Tibial nerve (tissue), 4 donors: ENCODE measurements around the gene ASB1.

ENCODE experiments used
- EP300 ChIP-seq, 2 donors: sonication (generic); formaldehyde crosslinking; IDR thresholded peaks; one replicate each; pipeline ENCODE4 v1.6.1; 2017; ENCODE audit warnings: antibody characterized with exemption in 2 of 2, mild to moderate bottlenecking in 1 of 2
- POLR2A ChIP-seq, 2 donors: fragments of 450-650 bp; IDR thresholded peaks; one replicate each; pipeline ENCODE4 v1.6.1; 2017; ENCODE audit warnings: antibody characterized with exemption in 2 of 2, mild to moderate bottlenecking in 2 of 2, moderate library complexity in 2 of 2
- TF ChIP-seq, protein P1 (sequence below), 5 experiments: fragments of 200-600 bp in 3 of 5; fragments of 450-650 bp in 2 of 5; sonication (generic) in 3 of 5; IDR thresholded peaks; one replicate each; pipeline ENCODE4 v1.5.1; 2016 to 2019; ENCODE audit warnings: antibody characterized with exemption in 5 of 5, mild to moderate bottlenecking in 3 of 5, moderate library complexity in 2 of 5

DNA sequence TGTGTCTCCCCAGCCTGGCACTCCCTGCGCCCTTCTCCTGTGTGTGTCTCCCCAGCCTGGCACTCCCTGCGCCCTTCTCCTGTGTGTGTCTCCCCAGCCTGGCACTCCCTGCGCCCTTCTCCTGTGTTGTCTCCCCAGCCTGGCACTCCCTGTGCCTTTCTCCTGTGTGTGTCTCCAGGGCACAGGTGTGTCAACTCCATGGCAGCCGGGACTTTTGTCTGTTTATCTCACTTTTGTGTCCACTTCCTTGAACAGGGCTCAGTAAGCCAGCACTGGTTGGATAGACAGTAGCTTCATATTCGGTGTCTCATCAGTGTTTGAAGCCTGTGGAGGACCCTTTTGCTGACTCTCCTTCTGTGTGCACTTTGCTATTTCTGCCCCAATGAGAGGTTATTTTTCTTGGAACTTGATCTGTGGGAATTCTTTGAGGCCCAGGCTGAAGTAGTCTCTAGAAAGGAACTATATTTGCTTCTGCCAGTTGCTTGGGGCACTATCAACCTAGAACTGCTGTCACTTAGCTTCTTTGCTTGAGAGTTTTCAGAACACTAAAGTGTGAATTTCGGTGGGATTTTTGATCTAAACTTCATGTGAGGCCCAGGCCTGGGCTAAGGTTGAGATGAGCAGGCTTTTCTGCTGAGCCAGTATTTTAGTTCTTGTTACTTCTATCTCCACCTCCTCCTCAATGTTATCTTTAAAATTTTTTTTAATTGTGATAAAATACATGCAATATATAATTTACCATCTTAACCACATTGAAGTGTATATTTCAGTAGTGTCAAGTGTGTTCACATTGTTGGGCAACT lies 8.3 kb upstream of the ASB1 start:
- TF ChIP-seq, protein P1, sequence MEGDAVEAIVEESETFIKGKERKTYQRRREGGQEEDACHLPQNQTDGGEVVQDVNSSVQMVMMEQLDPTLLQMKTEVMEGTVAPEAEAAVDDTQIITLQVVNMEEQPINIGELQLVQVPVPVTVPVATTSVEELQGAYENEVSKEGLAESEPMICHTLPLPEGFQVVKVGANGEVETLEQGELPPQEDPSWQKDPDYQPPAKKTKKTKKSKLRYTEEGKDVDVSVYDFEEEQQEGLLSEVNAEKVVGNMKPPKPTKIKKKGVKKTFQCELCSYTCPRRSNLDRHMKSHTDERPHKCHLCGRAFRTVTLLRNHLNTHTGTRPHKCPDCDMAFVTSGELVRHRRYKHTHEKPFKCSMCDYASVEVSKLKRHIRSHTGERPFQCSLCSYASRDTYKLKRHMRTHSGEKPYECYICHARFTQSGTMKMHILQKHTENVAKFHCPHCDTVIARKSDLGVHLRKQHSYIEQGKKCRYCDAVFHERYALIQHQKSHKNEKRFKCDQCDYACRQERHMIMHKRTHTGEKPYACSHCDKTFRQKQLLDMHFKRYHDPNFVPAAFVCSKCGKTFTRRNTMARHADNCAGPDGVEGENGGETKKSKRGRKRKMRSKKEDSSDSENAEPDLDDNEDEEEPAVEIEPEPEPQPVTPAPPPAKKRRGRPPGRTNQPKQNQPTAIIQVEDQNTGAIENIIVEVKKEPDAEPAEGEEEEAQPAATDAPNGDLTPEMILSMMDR (IDR thresholded peaks at IDR 0.05) = no peak
- TF ChIP-seq EP300 (IDR thresholded peaks at IDR 0.05) = no peak
- no peak for TF ChIP-seq POLR2A (IDR thresholded peaks at IDR 0.05)
